Right lobe of liver (tissue), 6 donors: Measurements from ENCODE around the gene DOHH. TPM values are rescaled to one million over a fixed set of nuclear protein-coding genes. Genes with fewer than 3 reads are reported as not detected.

Experiments
- ATAC-seq, 4 donors: fragments of 200-7000 bp; cut with Tn5 transposase; one replicate each; pipeline ENCODE4 v1.9.1; 2020; ENCODE audit warnings: mild to moderate bottlenecking in 4 of 4, moderate library complexity in 4 of 4
- DNase-seq, 3 donors: peaks; one replicate each; pipeline ENCODE4 v3.0.0-alpha.2; 2020
- H3K27ac ChIP-seq, 3 donors: fragments of 200-600 bp; one replicate each; pipeline ENCODE4 v1.8.0; 2022
- H3K27me3 ChIP-seq, 2 donors: fragments of 200-600 bp; one replicate each; pipeline ENCODE4 v1.8.0; 2022
- H3K36me3 ChIP-seq, 4 donors: fragments of 200-600 bp; sonication (generic) in 1 of 4; one replicate each; pipeline versions ENCODE4 v1.5.1 to v1.8.0; 2017 to 2022; ENCODE audit warnings: control low read depth in 1 of 4
- H3K4me1 ChIP-seq, 4 donors: fragments of 200-600 bp; sonication (generic) in 1 of 4; one replicate each; pipeline versions ENCODE4 v1.5.1 to v1.8.0; 2017 to 2022; ENCODE audit warnings: control low read depth in 1 of 4
- H3K4me3 ChIP-seq, 3 donors: fragments of 200-600 bp; one replicate each; pipeline ENCODE4 v1.8.0; 2022
- H3K9me3 ChIP-seq, 4 donors: fragments of 200-600 bp; sonication (generic) in 1 of 4; one replicate each; pipeline versions ENCODE4 v1.5.1 to v1.8.0; 2017 to 2022; ENCODE audit warnings: control low read depth in 1 of 4
- CTCF ChIP-seq, 4 donors: fragments of 200-600 bp in 3 of 4; fragments of 450-650 bp in 1 of 4; IDR thresholded peaks; one replicate each; pipeline versions ENCODE4 v1.5.1 to v1.8.0; 2016 to 2022; ENCODE audit warnings: antibody characterized with exemption in 4 of 4, mild to moderate bottlenecking in 2 of 4
- POLR2A ChIP-seq: fragments of 450-650 bp; IDR thresholded peaks from one replicate; pipeline ENCODE4 v1.6.1; 2017; ENCODE audit warnings: antibody characterized with exemption, mild to moderate bottlenecking
- WGBS: methylation state at CpG from one replicate; pipeline ENCODE4 v1.1.6; 2018; ENCODE audit warnings: low coverage, low lambda C conversion rate; ENCODE audit not compliant: insufficient coverage; ENCODE audit errors: missing lambda C conversion rate; 5-methylcytosine and 5-hydroxymethylcytosine counted together
- intact Hi-C, 2 donors: fragments of 100-400 bp; cut with DNase I; formaldehyde crosslinking; loops; one replicate each; pipeline versions ENCODE4 v1.11.2 to v1.14.1; 2022
- total RNA-seq, 6 experiments: library from RNA; depleted of rRNA in 2 of 6; stranded (reverse); fragments of >200 nt in 2 of 6; fragmentation: NEBNext Ultra II Directional in 3 of 6; extraction: Animal tissue kit (Norgen Biotek cat#: 25700) in 3 of 6; gene quantifications; one replicate each; pipeline versions ENCODE4 v1.1.0 to v1.2.4, GENCODE V29; 2016 to 2023
- donor health status: DM: no; HTN: yes; CAD: no.
- donor health status: DM: no; HTN: no; CAD: no.
- donor health status: DM: no; HTN: no; CAD: no.
- donor health status: DM: no; HTN: yes; CAD: no.
- donor health status: DM: no; HTN: yes; CAD: no.

DOHH gene
- total RNA-seq, 6 experiments from 2014 or later: 3.7 to 16.7 (median 4.9) TPM

- Histone ChIP-seq H3K27me3 (no peaks in the 10 kb centered on the region), H3K4me3 (no peak overlapping the region), H3K9me3 (no peaks in the 10 kb centered on the region), H3K27ac (no peak overlapping the region), H3K4me1 (peaks cover 0 to 13% (median 0%) of the 10 kb centered on the region in 4 donors), H3K36me3 (peaks cover 5 to 42% (median 15%) of the 10 kb centered on the region in 4 donors)
- intact Hi-C loops: no loop called here
- ATAC-seq (no peak), DNase-seq (no peak)
- WGBS: 90% methylated on average over 4 of the region's 28 CpGs
- no peak for TF ChIP-seq CTCF (IDR thresholded peaks at IDR 0.05)
- TF ChIP-seq POLR2A: no peak
These were observed 26.2 kb upstream of the DOHH start for GRCh38 chr19:3526507-3527237.

DNA sequence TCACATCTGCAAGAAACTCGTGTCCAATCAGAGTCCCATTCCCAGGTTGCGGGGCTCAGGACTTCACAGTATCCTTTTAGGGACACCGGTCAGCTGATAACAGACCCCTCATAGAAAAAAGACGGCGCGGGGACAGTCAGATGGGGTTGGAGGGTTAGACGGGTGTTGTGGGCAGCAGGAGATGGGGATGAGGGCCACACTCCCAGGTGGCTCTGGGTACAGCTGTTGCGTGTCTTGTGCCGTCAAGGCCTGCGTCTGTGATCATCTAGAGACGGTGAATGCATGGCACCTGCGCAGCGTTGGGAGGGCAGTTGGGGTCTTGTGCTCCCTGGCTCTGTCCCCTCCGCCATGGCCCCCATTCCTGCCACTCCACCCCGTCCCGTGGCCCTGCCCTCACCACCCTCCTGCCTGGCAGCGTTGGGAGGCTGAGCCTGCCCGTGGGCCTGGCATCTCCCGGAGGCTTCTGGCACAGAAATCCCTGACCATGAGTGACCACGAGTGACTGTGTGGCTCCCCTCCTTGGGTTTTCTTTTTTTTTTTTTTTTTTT lies 24.5 kb upstream of the DOHH start:
- TF ChIP-seq CTCF (IDR thresholded peaks at IDR 0.05) (no peak), POLR2A (no peak)
- ATAC-seq (no peak), DNase-seq (peak in 2 of 3 donors; percentile 19 to 52)
- 98% methylated on average over 6 of the region's 20 CpGs for WGBS
- no peak overlapping the region for H3K27ac ChIP-seq
- peaks cover 0 to 13% (median 0%) of the 10 kb centered on the region in 4 donors for H3K4me1 ChIP-seq
- H3K27me3 ChIP-seq: no peaks in the 10 kb centered on the region
- H3K9me3 ChIP-seq: no peaks in the 10 kb centered on the region
- intact Hi-C loops: no loop called here
- peaks cover 5 to 31% (median 11%) of the 10 kb centered on the region in 4 donors for H3K36me3 ChIP-seq
- H3K4me3 ChIP-seq: no peak overlapping the region

GRCh38 chr19:3524078-3524842 lies 23.8 kb upstream of the DOHH start:
- ATAC-seq: peak in 1 of 4 donors; percentile 82
- Histone ChIP-seq H3K9me3 (no peaks in the 10 kb centered on the region), H3K27ac (peak overlapping the region in 1 of 3 donors; percentile 33), H3K27me3 (no peaks in the 10 kb centered on the region), H3K36me3 (peaks cover 5 to 35% (median 11%) of the 10 kb centered on the region in 4 donors), H3K4me3 (no peak overlapping the region), H3K4me1 (peaks cover 0 to 13% (median 0%) of the 10 kb centered on the region in 4 donors)
- no peak for TF ChIP-seq CTCF (IDR thresholded peaks at IDR 0.05)
- no peak for TF ChIP-seq POLR2A
- intact Hi-C loops: no loop called here
- DNase-seq: peak in 2 of 3 donors; percentile 16 to 70
- WGBS: 94% methylated on average over 6 of the region's 33 CpGs

DNA sequence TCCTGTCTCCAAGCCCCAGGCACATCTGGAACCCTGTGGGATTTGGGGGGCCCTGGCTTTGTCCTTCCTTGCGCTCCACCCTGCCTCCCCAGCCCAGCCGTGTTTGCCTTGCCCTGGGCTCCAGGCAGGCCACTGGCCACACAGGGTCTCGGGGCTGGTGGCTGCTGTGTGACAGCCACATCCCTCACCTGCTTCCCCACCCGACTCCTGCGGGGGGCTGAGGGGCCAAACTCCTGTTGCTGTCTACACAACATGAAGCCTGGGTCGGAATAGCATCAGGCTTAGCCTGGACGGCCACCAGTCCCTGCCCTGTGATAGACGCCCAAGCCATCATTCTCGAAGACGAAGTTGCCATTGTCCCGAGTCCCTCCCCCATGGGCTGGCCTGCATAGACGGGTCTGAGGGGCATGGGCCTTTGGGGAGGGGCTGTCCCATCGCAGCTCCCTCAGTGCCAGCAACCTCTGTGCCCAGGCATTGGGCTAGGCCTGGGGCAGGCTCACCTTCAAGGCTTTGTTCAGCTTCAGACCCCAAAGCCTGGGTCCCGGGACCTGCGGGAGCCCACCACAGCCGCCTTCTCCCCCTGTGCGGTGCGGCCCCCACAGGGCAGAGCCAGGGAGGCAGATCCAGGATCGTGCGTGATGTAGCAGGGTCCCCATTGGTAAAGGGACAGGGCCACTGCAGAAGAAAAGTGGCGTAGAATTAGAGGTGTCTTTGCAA lies 23.0 kb upstream of the DOHH start:
- Histone ChIP-seq H3K9me3 (no peaks in the 10 kb centered on the region), H3K4me3 (no peak overlapping the region), H3K27ac (peak overlapping the region in 1 of 3 donors; percentile 33), H3K36me3 (peaks cover 5 to 39% (median 11%) of the 10 kb centered on the region in 4 donors), H3K27me3 (no peaks in the 10 kb centered on the region), H3K4me1 (peaks cover 0 to 15% (median under 1%) of the 10 kb centered on the region in 4 donors)
- intact Hi-C loops: no loop called here
- no peak for ATAC-seq
- 92% methylated on average over 2 of the region's 21 CpGs for WGBS
- DNase-seq: no peak
- TF ChIP-seq POLR2A (no peak), CTCF (IDR thresholded peaks at IDR 0.05) (no peak)
